ENCODE results near the gene LRRC49.

LRRC49 gene

DNA sequence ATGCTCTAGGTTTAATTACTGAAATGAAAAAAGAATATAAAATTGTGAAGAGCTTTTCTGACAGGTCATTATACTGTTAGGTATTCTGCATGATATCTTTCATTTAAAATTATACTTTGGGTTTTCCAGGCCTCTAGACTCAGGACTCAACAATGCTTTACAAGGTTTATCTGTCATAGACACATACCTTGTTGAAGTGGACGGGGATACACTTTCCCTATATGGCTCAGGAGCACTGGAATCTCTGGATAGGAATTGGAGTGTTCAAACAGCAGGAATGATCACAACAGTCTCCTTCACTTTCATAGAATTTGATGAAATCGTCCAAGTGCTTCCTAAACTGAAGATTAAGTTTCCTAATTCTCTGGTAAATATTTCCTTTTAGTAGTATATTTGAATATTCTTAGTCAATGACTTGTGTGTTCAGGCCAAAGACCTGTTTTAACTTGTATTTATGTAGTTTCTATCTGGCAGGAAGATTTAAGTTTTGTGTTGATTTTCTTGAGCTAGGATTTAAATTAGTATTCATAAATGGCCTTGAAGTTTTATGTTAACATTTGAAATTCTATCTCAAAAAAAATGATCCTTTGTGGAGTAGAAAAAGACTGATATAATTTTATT, 115.7 kb downstream of the LRRC49 start:
- Histone ChIP-seq H3K27me3 (ENCODE audit: insufficient read depth, low read length) (no peaks in the 10 kb centered on the region), H4K20me1 (ENCODE audit: insufficient read depth, low read length) (no peaks in the 10 kb centered on the region), H3K9me3 (ENCODE audit: low read length) (no peaks in the 10 kb centered on the region), H3K4me2 (ENCODE audit: low read length) (no peak overlapping the region), H3K79me2 (ENCODE audit: insufficient read depth, low read length) (no peaks in the 10 kb centered on the region), H2AFZ (ENCODE audit: low read length) (no peak overlapping the region), H3K9me2 (ENCODE audit: low read depth, low read length) (no peaks in the 10 kb centered on the region), H3K36me3 (ENCODE audit: insufficient read depth, low read length) (no peaks in the 10 kb centered on the region), H3K27ac (ENCODE audit: low read depth, low read length, poor library complexity, severe bottlenecking) (no peak overlapping the region), H3K4me1 (ENCODE audit: insufficient read depth, low read length, severe bottlenecking) (no peaks in the 10 kb centered on the region), H3K9ac (ENCODE audit: low read length) (no peak overlapping the region), H3K4me3 (ENCODE audit: low read depth, low read length, poor library complexity, severe bottlenecking) (no peak overlapping the region), H3F3A (ENCODE audit: insufficient read depth, low read length) (no peaks in the 10 kb centered on the region)
- no peak for TF ChIP-seq EZH2 (IDR thresholded peaks at IDR 0.05; ENCODE audit: borderline replicate concordance, low read length)
- TF ChIP-seq CTCF (IDR thresholded peaks at IDR 0.05; ENCODE audit: low read length) = no peak

DNA sequence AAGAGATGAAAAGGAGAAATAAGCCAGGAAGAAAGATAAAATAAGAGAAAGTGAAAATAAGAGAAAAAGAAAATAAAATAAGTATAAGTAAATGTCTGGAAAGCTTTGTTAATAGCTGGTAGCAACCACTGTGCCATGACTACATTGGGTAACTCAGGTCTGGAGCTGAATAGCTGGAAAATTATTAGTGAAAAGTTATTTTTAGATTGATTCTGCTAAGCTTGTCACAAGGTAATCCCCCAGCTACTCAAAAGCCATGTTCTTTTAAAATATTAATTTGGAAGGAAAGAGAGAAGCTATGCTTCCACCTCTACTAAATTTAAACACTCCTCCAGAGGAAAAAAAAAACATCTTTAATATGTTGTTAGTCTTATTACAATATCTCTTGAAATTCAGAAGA, 117.8 kb downstream of the LRRC49 start:
- Histone ChIP-seq H3K9ac (ENCODE audit: low read length) (no peak overlapping the region), H3K79me2 (ENCODE audit: insufficient read depth, low read length) (no peaks in the 10 kb centered on the region), H4K20me1 (ENCODE audit: insufficient read depth, low read length) (no peaks in the 10 kb centered on the region), H2AFZ (ENCODE audit: low read length) (no peak overlapping the region), H3K4me3 (ENCODE audit: low read depth, low read length, poor library complexity, severe bottlenecking) (no peak overlapping the region), H3K4me2 (ENCODE audit: low read length) (no peak overlapping the region), H3K36me3 (ENCODE audit: insufficient read depth, low read length) (no peaks in the 10 kb centered on the region), H3K9me2 (ENCODE audit: low read depth, low read length) (no peaks in the 10 kb centered on the region), H3K27me3 (ENCODE audit: insufficient read depth, low read length) (no peaks in the 10 kb centered on the region), H3K4me1 (ENCODE audit: insufficient read depth, low read length, severe bottlenecking) (no peaks in the 10 kb centered on the region), H3K9me3 (ENCODE audit: low read length) (no peaks in the 10 kb centered on the region), H3F3A (ENCODE audit: insufficient read depth, low read length) (no peaks in the 10 kb centered on the region; the same call in 1 of the 2 replicates), H3K27ac (ENCODE audit: low read depth, low read length, poor library complexity, severe bottlenecking) (no peak overlapping the region)
- TF ChIP-seq EZH2 (IDR thresholded peaks at IDR 0.05; ENCODE audit: borderline replicate concordance, low read length) (no peak), CTCF (IDR thresholded peaks at IDR 0.05; ENCODE audit: low read length) (no peak)

- TF ChIP-seq CTCF (IDR thresholded peaks at IDR 0.05; ENCODE audit: low read length) = no peak
- H3K9ac ChIP-seq (ENCODE audit: low read length) = no peak overlapping the region
Measured at GRCh38 chr15:71010997-71011396, 118.4 kb downstream of the LRRC49 start.

More at GRCh38 chr15:71010997-71011396, 118.4 kb downstream of the LRRC49 start:
- no peaks in the 10 kb centered on the region for H3K36me3 ChIP-seq (ENCODE audit: insufficient read depth, low read length)
- no peak overlapping the region for H3K27ac ChIP-seq (ENCODE audit: low read depth, low read length, poor library complexity, severe bottlenecking)
- no peak overlapping the region for H2AFZ ChIP-seq (ENCODE audit: low read length)
- no peaks in the 10 kb centered on the region; the same call in 1 of the 2 replicates for H3F3A ChIP-seq (ENCODE audit: insufficient read depth, low read length)
- no peaks in the 10 kb centered on the region for H3K79me2 ChIP-seq (ENCODE audit: insufficient read depth, low read length)
- H3K4me1 ChIP-seq (ENCODE audit: insufficient read depth, low read length, severe bottlenecking) = no peaks in the 10 kb centered on the region
- H3K4me2 ChIP-seq (ENCODE audit: low read length) = no peak overlapping the region
- no peaks in the 10 kb centered on the region for H3K27me3 ChIP-seq (ENCODE audit: insufficient read depth, low read length)
- H3K4me3 ChIP-seq (ENCODE audit: low read depth, low read length, poor library complexity, severe bottlenecking) = no peak overlapping the region
- H3K9me2 ChIP-seq (ENCODE audit: low read depth, low read length) = no peaks in the 10 kb centered on the region
- no peaks in the 10 kb centered on the region for H4K20me1 ChIP-seq (ENCODE audit: insufficient read depth, low read length)
- no peaks in the 10 kb centered on the region for H3K9me3 ChIP-seq (ENCODE audit: low read length)

Measured in OCI-LY1 (cell line).